ENCODE results near the gene HDAC1.
"Not testable (repeated sequence)": the region's sequence is repeated elsewhere in the genome, so short reads cannot be mapped to it uniquely, and the experiment has no call there.

The HDAC1 gene

DNA sequence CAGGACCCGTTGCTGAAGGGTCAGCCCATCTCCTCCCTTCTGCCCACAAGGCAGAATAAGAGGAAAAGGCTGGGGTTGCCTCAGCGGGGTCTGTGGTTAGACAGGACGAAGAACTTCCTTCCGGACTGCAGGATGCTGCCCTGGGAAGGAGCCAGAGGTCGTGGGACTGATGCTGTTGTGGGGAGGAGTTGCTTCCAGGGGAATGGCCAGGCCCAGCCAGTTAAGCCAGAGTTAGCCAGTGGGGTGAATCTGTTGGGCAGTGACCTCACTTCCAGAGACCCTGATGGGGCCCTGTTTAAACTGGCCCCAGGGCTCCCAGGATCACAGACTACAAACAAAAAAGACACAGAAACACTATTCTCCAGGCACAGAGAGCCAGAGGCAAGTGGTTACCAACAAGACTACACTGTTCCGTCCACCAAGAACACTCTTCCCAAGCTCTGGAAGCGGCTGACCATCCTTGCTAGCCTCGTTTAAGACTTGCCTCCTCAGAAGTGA, 57.4 kb downstream of the HDAC1 start:
- DNase-seq (ENCODE audit: low read depth in 2 of 2): no peak

- peak in 1 of 2 experiments; percentile 37 for DNase-seq (ENCODE audit: low read depth in 2 of 2)
Measured at GRCh38 chr1:32350785-32351398, 59.0 kb downstream of the HDAC1 start.

- DNase-seq (ENCODE audit: low read depth in 2 of 2): peak; percentile 87 to 88
Measured at GRCh38 chr1:32351399-32352238, 59.7 kb downstream of the HDAC1 start.

DNA sequence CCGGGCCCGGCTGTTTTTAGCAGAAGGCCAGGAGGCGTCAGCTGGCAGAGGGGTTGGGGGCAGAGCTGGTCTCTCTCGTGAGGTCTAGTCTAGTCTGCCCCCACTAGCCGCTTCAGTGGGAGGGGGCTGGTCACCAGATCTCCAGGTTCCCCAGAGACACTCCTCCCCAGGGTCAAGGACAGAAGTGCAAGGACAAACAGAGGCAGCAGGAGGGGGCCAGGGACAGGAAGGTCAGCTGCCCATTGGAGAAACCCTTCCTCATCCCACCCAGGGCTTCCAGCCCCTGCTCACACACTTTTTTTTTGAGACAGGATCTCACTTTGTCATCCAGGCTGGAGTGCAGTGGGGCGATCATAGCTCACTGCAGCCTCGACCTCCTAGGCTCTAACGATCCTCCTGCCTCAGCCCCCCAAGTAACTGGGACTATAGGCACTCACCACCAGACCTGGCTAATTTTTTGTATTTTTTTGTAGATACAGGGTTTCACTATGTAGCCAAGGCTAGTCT, 60.4 kb downstream of the HDAC1 start:
- DNase-seq (ENCODE audit: low read depth in 2 of 2): no peak

- no peak for DNase-seq (ENCODE audit: low read depth in 2 of 2)
Measured at GRCh38 chr1:32352831-32353383, 61.0 kb downstream of the HDAC1 start.

DNA sequence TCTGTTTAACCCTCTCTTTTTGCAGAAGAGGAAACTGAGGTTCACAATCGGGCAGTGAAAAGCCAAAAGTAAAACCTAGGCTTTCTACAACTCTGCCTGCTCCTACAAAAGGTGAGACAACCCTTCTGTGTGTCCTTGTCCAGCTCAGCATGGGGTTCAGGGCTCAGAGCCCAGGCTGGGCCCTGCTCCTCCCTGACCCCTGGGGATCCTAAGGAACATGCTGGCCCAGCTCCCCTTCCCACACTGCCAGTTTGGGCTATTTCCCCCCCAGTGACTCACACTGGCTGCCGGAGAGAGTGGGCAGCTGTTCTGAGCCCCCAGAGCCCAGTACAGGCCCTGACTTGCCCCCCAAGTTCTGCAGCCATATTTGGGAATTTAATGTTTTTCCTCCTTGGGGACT, 61.5 kb downstream of the HDAC1 start:
- DNase-seq (ENCODE audit: low read depth in 2 of 2): no peak

- DNase-seq (ENCODE audit: low read depth in 2 of 2): no peak
Measured at GRCh38 chr1:32353886-32354570, 62.1 kb downstream of the HDAC1 start.

- not testable (repeated sequence) for DNase-seq (ENCODE audit: low read depth in 2 of 2)
Measured at GRCh38 chr1:32355778-32356177, 63.9 kb downstream of the HDAC1 start.

DNA sequence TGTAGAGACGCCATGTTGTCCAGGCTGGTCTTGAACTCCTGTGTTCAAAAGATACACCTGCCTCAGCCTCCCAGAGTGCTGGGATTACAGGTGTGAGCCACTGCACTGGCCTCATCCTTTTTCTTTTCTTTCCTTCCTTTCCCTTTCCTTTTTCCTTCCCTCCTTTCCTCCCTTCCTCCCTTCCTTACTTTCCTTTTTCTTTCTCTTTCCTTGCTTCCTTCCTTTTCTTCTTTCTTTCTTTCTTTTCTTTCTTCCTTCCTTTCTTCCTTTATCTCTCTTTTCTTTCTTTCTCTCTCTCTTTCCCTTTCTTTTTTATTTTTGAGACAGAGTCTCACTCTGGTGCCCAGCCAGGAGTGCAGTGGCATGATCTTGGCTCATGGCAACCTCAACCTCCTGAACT, 64.6 kb downstream of the HDAC1 start:
- DNase-seq (ENCODE audit: low read depth in 2 of 2): no peak

DNA sequence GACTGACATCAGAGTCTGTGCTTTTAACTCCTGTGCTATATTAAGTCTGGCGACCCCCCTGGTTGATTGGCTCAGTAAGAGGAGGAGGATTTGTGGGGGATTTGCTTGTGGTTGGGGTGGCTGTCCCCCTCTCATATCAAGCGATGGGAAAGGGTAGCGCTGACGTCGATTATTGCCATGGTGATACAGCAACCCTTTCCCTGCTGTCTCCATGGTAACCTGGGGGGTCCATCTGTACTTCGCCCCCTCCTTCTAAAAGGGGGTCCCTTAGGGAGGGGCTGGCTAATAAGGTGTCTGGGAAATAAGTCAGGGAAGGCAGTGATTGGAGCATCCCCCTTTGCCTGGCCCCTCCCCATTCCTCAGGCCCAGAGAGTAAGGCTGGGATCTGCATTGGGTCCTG, 65.7 kb downstream of the HDAC1 start:
- no peak for DNase-seq (ENCODE audit: low read depth in 2 of 2)

GRCh38 chr1:32358435-32358834, 66.6 kb downstream of the HDAC1 start:
- DNase-seq (ENCODE audit: low read depth in 2 of 2): no peak

GRCh38 chr1:32361308-32361673, 69.4 kb downstream of the HDAC1 start:
- no peak for DNase-seq (ENCODE audit: low read depth in 2 of 2)

GRCh38 chr1:32361674-32362473, 70.0 kb downstream of the HDAC1 start:
- no peak for DNase-seq (ENCODE audit: low read depth in 2 of 2)

DNA sequence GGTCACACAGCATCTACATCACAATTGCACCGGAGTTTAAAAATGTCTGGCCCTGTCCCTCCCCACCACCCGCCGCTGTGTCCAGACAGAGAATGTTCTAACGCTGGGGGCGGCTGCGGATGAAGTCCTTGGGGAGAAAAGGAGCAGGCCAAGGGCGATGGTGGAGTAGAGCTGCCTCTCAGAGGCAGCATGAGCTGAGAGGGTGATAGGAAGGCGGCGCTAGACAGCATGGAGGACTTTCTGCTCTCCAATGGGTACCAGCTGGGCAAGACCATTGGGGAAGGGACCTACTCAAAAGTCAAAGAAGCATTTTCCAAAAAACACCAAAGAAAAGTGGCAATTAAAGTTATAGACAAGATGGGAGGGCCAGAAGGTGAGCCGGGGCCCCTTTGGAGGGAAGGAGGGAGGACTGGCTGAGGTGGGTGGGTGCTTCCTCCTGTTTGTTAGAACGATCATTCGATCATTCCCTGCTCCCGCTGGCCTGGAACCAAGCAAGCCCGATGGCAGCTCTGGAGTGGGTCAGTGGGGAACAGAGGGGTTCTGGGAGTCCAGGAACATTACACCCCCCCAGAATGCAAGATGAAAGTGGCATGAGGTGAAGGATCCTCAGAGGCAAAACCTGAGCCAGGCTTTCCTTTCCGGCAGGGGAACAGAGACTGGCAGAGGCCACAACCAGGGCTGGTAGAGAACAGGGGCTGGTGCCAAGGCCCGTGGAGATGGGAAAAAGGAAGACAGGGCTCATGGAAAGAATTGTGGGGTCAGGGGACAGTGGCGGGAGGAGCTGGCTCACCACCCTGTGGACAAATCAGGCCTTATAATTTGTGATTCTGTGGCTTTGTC, 70.8 kb downstream of the HDAC1 start, which contains the start of the genes FAM229A and TSSK3:
FAM229A (minus strand) TSS at position 12 of the 840 bp plus-strand sequence. CDS start 394 bp downstream, outside the sequence.
TSSK3 (plus strand) TSS at position 66 of the 840 bp plus-strand sequence; CDS start at position 229, 163 bp downstream.
- DNase-seq (ENCODE audit: low read depth in 2 of 2): no peak

GRCh38 chr1:32363713-32364112, 71.8 kb downstream of the HDAC1 start:
- no peak for DNase-seq (ENCODE audit: low read depth in 2 of 2)

DNA sequence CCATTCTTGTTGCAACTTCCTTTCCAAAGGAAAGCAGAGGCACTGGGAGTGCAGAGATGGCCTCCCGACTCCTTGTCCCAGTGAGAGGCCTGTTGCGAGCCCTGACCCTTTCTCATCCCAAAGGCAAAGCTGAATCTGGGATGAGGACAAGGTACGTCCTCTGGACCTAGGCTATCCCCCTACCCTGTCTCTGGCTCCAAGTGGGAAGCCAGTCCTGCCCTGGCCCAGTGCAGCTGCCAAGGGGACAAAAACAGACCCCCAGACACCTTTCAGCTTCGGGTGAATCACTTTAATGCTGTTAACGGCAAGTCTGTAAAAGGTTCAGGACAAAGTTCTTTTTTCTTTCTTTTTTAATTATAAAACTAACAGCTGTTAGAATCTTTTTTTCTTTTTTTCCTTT, 73.0 kb downstream of the HDAC1 start:
- DNase-seq (ENCODE audit: low read depth in 2 of 2): no peak

GRCh38 chr1:32365445-32365844, 73.6 kb downstream of the HDAC1 start:
- DNase-seq (ENCODE audit: low read depth in 2 of 2): no peak

DNA sequence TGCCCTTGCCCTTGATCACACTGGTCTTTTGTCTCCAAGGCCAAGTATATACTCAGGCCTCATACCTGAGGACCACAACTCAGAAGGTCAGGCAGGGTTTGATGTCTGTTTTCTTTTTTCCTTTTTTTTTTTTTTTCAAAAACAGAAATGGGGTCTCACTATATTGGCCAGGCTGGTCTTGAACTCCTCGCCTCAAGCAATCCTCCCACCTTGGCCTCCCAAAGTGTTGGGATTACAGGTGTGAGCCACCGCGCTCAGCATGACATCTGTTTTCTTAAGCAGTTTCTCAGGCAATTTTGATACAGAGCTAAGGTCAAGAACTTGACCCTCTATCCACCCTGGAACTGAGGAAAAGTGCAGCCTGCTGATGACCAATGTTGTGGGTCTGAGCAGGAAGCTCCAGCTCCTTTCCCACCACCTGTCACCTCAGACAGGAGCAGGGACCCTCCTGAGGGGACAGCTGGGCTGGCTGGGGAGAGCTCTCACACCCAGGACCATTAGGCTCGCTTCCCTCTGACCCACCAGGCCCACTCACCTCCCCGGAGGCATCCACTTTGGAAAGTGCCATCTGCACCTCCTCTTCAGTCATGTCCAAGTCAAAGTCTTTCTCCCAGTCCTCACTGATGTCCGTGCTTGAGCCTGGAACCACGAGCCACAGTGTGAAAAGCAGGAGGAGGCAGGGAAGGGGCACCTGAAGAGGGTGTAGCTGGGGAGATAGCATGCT, 76.2 kb downstream of the HDAC1 start:
- no peak for DNase-seq (ENCODE audit: low read depth in 2 of 2)

- DNase-seq (ENCODE audit: low read depth in 2 of 2): no peak
Measured at GRCh38 chr1:32372149-32372756, 80.4 kb downstream of the HDAC1 start.

All from fibroblast of skin of left quadriceps (primary cell).